ENCODE data around the gene C22orf23.

- TF ChIP-seq CTCF (IDR thresholded peaks at IDR 0.05; ENCODE audit: insufficient read depth, low read length, poor library complexity, severe bottlenecking) (no peak), EZH2phosphoT487 (conservative IDR thresholded peaks at IDR 0.05; ENCODE audit: low read length) (no peak)
Measured at GRCh38 chr22:37932821-37933578, 20.4 kb downstream of the C22orf23 start.
